Nasal cavity respiratory epithelium epithelial cell of viscerocranial mucosa (primary cell): ENCODE measurements around the gene FKBP3. TPM values are rescaled to one million over a fixed set of nuclear protein-coding genes. Genes with fewer than 3 reads are reported as not detected.

Source experiments
- total RNA-seq: library from RNA; depleted of rRNA; stranded (reverse); fragments of >200 nt; gene quantifications from 2 replicates; pipeline ENCODE4 v1.2.3, GENCODE V29; 2014

FKBP3 gene
- 22.6 and 33.2 TPM in 2 replicates for total RNA-seq

GRCh38 chr14:45134051-45134958 lies at the start of gene FKBP3:
FKBP3 (minus strand) TSS chr14:45134481; CDS start chr14:45134456, 25 bp downstream.

GRCh38 chr14:45135659-45136395 lies 1.5 kb upstream of the FKBP3 start, which contains the start of gene FANCM:
FANCM (plus strand) TSS chr14:45135930; CDS start chr14:45136032, 102 bp downstream.

GRCh38 chr14:45083976-45084722 lies 50.1 kb downstream of the FKBP3 start, which contains the start of gene PRPF39:
PRPF39 (plus strand) TSS chr14:45084116; CDS start chr14:45095240, 11,124 bp downstream.

Other genes with a start within 250 kb of the FKBP3 start
- 18.7 and 19.8 TPM in 2 replicates for gene KLHL28, start 172.5 kb downstream of the FKBP3 start, total RNA-seq
- 11.3 and 19.4 TPM in 2 replicates for gene TOGARAM1, start 172.3 kb downstream of the FKBP3 start, total RNA-seq
- gene PRPF39, start 50.4 kb downstream of the FKBP3 start, total RNA-seq = 25.3 and 34.4 TPM in 2 replicates
- gene FANCM, start 1.4 kb upstream of the FKBP3 start, total RNA-seq = 3.1 and 3.7 TPM in 2 replicates
- 6.8 and 10.1 TPM in 2 replicates for gene MIS18BP1, start 118.7 kb upstream of the FKBP3 start, total RNA-seq